ENCODE data around the gene DZANK1.
"Not testable (repeated sequence)": the region's sequence is repeated elsewhere in the genome, so short reads cannot be mapped to it uniquely, and the experiment has no call there.

DZANK1 gene

DNA sequence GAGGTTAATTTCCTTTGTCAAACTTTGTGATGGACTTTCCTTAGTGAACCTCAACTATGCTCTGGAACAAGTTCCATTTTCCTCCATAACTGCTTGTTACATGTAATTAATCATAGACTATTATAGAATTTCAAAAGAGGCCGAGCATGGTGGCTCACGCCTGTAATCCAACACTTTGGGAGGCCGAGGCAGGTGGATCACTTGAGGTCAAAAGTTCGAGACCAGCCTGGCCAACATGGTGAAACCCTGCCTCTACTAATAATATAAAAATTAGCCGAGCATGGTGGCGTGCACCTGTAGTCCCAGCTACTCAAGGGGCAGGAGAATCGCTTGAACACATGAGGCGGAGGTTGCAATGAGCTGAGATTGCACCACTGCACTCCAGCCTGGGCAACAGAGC lies 68.1 kb downstream of the DZANK1 start:
- H3K4me1 ChIP-seq (ENCODE audit: control insufficient read depth, insufficient read depth, low read length); CTCF ChIA-PET; H3K27ac ChIP-seq (ENCODE audit: extremely low read depth, low read depth, low read length); H3K4me3 ChIP-seq (ENCODE audit: low read depth, low read length); H3K9me3 ChIP-seq (ENCODE audit: control insufficient read depth, insufficient read depth, low read depth, low read length): not testable (repeated sequence)
- POLR2A ChIA-PET: interaction anchor here (0.7 kb wide), 1 partner anchor 107 kb away, joined by 3 read pairs; no protein-coding TSS in a partner anchor
- peaks cover 0 to 21% of the 10 kb centered on the region in 2 experiments; a peak in 1 of 3 replicates for H3K36me3 ChIP-seq (ENCODE audit: control insufficient read depth in 2 of 2, insufficient read depth in 1 of 2, low read length in 2 of 2)

DNA sequence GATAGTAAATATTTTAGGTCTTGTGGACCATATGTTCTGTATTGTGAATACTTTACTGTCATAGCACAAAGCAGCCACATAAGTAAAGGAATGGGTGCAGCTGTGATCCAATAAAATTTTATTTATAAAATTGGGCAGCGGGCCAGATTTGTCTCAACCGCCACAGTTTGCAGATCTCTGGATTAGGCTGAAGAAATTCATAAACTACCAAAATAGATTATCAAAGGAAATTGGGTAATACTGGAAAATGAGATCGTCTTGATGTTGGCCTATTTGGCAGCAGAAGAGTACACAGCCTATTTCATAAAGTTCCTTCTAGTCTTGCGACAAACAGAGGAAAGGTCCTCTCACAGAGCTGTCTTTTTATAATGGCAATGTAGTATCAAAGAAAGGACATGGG lies 69.8 kb downstream of the DZANK1 start:
- no peaks in the 10 kb centered on the region for H3K4me1 ChIP-seq (ENCODE audit: control insufficient read depth, insufficient read depth, low read length)
- ChIA-PET CTCF (no interaction called here), POLR2A (no interaction called here)
- H3K4me3 ChIP-seq (ENCODE audit: low read depth, low read length): no peak overlapping the region
- H3K9me3 ChIP-seq (ENCODE audit: control insufficient read depth, insufficient read depth, low read depth, low read length): no peaks in the 10 kb centered on the region
- H3K27ac ChIP-seq (ENCODE audit: extremely low read depth, low read depth, low read length): no peak overlapping the region
- H3K36me3 ChIP-seq (ENCODE audit: control insufficient read depth in 2 of 2, insufficient read depth in 1 of 2, low read length in 2 of 2): peaks cover 0 to 15% of the 10 kb centered on the region in 2 experiments; a peak in 1 of 3 replicates
- no peak for TF ChIP-seq ZNF341 (tag by site-specific recombination; IDR thresholded peaks at IDR 0.05; ENCODE audit: low read depth)
- TF ChIP-seq, protein P1, sequence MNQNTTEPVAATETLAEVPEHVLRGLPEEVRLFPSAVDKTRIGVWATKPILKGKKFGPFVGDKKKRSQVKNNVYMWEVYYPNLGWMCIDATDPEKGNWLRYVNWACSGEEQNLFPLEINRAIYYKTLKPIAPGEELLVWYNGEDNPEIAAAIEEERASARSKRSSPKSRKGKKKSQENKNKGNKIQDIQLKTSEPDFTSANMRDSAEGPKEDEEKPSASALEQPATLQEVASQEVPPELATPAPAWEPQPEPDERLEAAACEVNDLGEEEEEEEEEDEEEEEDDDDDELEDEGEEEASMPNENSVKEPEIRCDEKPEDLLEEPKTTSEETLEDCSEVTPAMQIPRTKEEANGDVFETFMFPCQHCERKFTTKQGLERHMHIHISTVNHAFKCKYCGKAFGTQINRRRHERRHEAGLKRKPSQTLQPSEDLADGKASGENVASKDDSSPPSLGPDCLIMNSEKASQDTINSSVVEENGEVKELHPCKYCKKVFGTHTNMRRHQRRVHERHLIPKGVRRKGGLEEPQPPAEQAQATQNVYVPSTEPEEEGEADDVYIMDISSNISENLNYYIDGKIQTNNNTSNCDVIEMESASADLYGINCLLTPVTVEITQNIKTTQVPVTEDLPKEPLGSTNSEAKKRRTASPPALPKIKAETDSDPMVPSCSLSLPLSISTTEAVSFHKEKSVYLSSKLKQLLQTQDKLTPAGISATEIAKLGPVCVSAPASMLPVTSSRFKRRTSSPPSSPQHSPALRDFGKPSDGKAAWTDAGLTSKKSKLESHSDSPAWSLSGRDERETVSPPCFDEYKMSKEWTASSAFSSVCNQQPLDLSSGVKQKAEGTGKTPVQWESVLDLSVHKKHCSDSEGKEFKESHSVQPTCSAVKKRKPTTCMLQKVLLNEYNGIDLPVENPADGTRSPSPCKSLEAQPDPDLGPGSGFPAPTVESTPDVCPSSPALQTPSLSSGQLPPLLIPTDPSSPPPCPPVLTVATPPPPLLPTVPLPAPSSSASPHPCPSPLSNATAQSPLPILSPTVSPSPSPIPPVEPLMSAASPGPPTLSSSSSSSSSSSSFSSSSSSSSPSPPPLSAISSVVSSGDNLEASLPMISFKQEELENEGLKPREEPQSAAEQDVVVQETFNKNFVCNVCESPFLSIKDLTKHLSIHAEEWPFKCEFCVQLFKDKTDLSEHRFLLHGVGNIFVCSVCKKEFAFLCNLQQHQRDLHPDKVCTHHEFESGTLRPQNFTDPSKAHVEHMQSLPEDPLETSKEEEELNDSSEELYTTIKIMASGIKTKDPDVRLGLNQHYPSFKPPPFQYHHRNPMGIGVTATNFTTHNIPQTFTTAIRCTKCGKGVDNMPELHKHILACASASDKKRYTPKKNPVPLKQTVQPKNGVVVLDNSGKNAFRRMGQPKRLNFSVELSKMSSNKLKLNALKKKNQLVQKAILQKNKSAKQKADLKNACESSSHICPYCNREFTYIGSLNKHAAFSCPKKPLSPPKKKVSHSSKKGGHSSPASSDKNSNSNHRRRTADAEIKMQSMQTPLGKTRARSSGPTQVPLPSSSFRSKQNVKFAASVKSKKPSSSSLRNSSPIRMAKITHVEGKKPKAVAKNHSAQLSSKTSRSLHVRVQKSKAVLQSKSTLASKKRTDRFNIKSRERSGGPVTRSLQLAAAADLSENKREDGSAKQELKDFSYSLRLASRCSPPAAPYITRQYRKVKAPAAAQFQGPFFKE (tag by site-specific recombination; IDR thresholded peaks at IDR 0.05; ENCODE audit: borderline replicate concordance): no peak
- no peak for TF ChIP-seq ZNF133 (tag by site-specific recombination; IDR thresholded peaks at IDR 0.05)
- TF ChIP-seq ZNF354C (tag by site-specific recombination; IDR thresholded peaks at IDR 0.05; ENCODE audit: borderline replicate concordance, low read depth): no peak
- TF ChIP-seq ZNF266 (tag by site-specific recombination; IDR thresholded peaks at IDR 0.05; ENCODE audit: low read depth): no peak
- TF ChIP-seq ZNF623 (tag by site-specific recombination; IDR thresholded peaks at IDR 0.05): no peak
- TF ChIP-seq, protein P2, sequence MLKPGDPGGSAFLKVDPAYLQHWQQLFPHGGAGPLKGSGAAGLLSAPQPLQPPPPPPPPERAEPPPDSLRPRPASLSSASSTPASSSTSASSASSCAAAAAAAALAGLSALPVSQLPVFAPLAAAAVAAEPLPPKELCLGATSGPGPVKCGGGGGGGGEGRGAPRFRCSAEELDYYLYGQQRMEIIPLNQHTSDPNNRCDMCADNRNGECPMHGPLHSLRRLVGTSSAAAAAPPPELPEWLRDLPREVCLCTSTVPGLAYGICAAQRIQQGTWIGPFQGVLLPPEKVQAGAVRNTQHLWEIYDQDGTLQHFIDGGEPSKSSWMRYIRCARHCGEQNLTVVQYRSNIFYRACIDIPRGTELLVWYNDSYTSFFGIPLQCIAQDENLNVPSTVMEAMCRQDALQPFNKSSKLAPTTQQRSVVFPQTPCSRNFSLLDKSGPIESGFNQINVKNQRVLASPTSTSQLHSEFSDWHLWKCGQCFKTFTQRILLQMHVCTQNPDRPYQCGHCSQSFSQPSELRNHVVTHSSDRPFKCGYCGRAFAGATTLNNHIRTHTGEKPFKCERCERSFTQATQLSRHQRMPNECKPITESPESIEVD (tag by site-specific recombination; IDR thresholded peaks at IDR 0.05): no peak
- TF ChIP-seq, protein P3, sequence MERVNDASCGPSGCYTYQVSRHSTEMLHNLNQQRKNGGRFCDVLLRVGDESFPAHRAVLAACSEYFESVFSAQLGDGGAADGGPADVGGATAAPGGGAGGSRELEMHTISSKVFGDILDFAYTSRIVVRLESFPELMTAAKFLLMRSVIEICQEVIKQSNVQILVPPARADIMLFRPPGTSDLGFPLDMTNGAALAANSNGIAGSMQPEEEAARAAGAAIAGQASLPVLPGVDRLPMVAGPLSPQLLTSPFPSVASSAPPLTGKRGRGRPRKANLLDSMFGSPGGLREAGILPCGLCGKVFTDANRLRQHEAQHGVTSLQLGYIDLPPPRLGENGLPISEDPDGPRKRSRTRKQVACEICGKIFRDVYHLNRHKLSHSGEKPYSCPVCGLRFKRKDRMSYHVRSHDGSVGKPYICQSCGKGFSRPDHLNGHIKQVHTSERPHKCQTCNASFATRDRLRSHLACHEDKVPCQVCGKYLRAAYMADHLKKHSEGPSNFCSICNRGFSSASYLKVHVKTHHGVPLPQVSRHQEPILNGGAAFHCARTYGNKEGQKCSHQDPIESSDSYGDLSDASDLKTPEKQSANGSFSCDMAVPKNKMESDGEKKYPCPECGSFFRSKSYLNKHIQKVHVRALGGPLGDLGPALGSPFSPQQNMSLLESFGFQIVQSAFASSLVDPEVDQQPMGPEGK (tag by site-specific recombination; IDR thresholded peaks at IDR 0.05): no peak
- no peak for TF ChIP-seq TSHZ1 (tag by site-specific recombination; IDR thresholded peaks at IDR 0.05; ENCODE audit: borderline replicate concordance)
- TF ChIP-seq ZNF24 (tag by site-specific recombination; IDR thresholded peaks at IDR 0.05): no peak
- TF ChIP-seq, protein P4, sequence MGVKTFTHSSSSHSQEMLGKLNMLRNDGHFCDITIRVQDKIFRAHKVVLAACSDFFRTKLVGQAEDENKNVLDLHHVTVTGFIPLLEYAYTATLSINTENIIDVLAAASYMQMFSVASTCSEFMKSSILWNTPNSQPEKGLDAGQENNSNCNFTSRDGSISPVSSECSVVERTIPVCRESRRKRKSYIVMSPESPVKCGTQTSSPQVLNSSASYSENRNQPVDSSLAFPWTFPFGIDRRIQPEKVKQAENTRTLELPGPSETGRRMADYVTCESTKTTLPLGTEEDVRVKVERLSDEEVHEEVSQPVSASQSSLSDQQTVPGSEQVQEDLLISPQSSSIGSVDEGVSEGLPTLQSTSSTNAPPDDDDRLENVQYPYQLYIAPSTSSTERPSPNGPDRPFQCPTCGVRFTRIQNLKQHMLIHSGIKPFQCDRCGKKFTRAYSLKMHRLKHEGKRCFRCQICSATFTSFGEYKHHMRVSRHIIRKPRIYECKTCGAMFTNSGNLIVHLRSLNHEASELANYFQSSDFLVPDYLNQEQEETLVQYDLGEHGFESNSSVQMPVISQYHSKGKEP (tag by site-specific recombination; IDR thresholded peaks at IDR 0.05): no peak
- TF ChIP-seq ZNF302 (tag by site-specific recombination; IDR thresholded peaks at IDR 0.05; ENCODE audit: low read depth): no peak
- TF ChIP-seq ZNF664 (tag by site-specific recombination; IDR thresholded peaks at IDR 0.05): no peak
- no peak for TF ChIP-seq ZBTB21 (tag by site-specific recombination; IDR thresholded peaks at IDR 0.05)

Data from HEK293 (cell line).